Measurements from ENCODE around the gene VSTM1.

DNA sequence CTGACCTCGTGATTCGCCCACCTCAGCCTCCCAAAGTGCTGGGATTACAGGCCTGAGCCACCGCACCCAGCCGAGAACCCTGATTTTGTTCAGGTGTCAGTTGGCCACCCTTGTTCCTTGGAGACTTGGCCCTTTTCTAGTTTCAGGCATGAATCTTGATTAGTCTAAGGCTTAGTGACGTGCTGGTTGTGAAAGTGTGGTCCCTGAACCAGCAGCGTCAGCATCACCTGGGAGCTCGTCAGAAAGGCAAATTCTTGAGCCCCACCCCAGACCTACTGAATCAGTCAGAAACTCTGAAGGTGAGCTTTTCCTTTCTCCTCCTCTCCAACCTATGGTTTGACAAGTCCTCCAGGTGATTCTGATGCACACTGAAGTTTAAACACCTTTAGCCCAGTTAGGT lies 37.0 kb downstream of the VSTM1 start:
- TF ChIP-seq, protein P1, sequence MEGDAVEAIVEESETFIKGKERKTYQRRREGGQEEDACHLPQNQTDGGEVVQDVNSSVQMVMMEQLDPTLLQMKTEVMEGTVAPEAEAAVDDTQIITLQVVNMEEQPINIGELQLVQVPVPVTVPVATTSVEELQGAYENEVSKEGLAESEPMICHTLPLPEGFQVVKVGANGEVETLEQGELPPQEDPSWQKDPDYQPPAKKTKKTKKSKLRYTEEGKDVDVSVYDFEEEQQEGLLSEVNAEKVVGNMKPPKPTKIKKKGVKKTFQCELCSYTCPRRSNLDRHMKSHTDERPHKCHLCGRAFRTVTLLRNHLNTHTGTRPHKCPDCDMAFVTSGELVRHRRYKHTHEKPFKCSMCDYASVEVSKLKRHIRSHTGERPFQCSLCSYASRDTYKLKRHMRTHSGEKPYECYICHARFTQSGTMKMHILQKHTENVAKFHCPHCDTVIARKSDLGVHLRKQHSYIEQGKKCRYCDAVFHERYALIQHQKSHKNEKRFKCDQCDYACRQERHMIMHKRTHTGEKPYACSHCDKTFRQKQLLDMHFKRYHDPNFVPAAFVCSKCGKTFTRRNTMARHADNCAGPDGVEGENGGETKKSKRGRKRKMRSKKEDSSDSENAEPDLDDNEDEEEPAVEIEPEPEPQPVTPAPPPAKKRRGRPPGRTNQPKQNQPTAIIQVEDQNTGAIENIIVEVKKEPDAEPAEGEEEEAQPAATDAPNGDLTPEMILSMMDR (IDR thresholded peaks at IDR 0.05; ENCODE audit: borderline replicate concordance, extremely low read depth, low read length, poor library complexity, severe bottlenecking), result no peak
- no peak for TF ChIP-seq EZH2 (IDR thresholded peaks at IDR 0.05; ENCODE audit: borderline replicate concordance, low read depth, low read length, severe bottlenecking)

Data from DND-41 (cell line).